ENCODE data around the gene MPRIP.

MPRIP gene

DNA sequence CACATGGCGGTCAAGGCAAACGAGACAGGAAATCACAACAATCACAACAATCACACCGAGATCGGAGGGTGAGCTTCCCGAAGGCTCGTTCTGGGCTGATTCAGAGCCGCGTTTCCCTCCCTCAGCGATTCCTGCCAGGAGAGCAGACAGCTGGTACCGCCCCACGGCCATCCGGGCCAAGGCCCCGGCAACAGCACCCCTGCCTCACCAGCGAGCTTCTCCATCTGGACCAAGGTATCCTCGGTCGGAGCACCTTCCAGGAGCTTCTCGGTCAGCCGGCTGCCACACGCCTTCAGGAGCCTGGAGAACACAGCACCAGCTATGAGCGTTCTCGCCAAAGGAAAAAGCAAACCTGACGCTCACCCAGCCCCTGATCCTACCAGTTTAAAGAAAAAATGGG lies 179.1 kb downstream of the MPRIP start:
- no peak for DNase-seq

- no peak for DNase-seq
Observed at GRCh38 chr17:17223736-17224135, 181.5 kb downstream of the MPRIP start.

- DNase-seq, result no peak
Observed at GRCh38 chr17:17224137-17224536, 181.9 kb downstream of the MPRIP start.

DNA sequence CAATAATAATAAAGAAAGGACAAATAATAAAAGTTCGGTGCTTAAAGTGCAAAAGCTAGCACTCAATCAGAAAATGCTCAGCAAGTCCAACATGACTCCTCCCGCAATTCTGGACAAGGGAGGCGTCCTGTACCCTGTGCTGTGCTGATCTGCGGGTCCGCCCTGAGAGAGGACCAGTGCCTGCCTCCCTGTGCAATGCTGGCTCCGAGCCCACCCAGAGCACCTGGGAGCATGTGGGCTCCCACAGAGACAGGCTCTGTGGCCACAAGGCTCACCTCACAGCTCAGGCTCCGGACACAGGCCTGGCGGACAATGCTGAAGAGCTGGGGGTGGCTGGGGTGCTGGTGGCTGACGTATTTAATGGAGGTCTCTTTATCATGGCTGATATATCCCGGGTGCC lies 183.6 kb downstream of the MPRIP start:
- DNase-seq, result no peak

DNA sequence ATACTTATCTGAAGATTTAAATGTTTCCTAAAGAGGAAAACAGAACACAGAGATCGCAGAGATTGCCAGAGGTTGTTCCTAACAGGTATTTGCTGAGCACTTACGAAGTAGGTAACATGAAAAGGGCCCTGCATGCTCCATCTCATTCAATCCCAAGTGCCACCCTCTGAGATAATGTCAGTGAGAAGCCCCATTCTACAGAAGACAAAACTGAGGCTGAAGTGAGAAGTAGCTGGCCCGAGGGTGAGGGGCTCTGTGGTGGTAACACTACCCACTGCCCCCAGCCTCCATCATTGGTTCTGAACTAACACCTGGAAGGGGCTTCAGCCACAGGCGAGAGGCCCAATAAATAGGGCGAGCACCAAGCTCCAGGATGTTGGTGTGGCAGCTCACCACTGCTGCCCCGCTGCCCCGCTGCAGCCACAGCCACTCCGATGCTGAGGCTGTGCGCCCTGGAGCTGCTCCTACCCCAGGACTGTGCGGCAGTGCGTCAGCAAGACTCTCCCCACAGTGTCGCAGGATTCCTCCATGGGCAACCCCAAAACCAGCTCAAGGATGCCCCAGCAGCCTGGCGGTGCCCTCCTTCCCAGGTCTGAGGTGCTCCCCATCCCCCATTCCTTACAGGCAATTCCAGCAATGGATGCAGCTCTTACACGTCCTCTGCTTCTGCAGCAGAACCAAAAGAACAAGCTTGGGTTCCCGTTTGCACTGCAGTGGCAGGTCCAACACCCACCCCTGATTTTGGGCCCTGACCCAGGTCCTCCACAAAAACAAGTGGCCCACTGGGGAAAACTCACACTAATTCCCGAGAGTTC lies 184.4 kb downstream of the MPRIP start:
- DNase-seq, result no peak

- DNase-seq, result no peak
Observed at GRCh38 chr17:17227608-17228520, 185.6 kb downstream of the MPRIP start.

DNA sequence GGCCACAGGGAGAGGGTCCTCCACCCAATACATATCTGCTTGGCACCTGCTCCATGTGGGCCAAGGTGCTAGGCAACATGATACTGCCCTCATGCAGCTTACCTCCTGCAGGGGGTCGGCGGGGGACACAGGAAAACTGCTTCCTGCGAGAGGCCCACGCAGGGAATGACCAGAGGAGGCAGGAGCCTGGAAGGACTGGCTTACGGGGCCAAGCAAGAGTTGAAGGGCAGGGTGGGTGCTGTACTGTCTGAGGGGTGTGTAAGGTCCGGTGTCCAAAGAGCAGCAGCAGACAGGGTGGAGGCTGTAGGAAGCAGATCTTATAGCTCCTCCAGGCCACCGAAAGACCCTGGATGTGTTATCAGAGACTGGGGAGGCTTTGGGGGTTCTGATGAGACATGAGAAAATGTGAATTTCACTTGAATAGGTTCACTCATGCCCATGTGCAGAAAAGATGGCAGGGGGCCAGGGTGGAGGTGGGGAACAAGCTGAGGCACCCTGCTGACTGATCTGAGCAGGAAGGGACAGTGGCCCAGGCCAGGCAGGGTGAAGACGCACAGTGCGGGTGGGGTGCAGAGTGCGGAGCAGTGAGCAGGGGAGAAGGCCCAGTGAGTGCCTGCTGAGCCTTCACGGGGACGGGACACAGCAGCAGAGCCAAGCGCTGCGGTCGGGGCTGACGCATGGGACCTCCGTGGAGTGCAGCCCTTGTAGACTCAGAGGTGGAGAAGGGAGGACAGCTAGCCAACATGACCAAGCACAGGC lies 186.4 kb downstream of the MPRIP start:
- no peak for DNase-seq

DNA sequence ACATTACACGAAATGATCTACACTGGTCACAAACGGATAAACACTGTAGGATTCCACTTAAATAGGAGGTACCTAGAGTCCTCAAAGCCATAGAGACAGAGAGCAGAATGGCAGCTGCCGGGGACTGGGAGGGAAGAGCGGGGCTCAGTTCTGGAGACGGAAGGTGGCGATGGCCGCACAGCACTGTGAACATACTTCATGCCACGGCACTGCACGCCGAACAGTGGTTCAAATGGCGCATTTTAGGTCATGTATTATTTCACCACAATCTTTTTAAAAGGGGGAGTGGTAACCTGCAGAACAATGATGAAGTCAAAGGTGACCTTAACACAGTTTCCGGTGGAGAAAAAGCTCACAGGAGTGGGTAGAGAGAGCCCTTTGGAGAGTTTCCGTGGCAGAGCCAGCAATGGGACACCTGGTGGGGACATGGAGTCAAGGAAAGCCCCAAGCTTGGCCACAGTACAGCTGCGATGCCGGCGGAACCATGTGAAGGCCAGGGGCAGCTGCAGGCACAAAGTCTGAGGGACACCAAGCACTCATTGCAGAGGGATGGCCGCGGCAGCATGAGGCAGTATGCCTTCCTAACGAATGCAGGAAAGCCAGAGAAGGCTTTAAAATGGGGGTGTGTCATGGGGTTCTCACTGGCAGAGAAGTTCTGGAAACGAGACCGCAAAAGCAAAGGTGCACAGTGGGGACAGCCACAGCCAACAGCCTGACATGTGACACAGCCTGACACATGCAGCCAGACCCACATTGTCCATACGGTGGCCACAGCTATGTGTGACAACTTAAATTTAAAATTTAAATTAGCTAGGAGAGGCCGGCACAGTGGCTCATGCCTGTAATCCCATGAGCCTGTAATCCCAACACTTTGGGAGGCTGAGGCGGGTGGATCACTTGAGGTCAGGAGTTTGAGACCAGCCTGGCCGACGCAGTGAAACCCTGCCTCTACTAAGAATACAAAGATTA lies 187.4 kb downstream of the MPRIP start:
- DNase-seq, result no peak

- DNase-seq, result no peak
Observed at GRCh38 chr17:17231621-17232302, 189.5 kb downstream of the MPRIP start.

- DNase-seq, result no peak
Observed at GRCh38 chr17:17232303-17232621, 190.0 kb downstream of the MPRIP start.

DNA sequence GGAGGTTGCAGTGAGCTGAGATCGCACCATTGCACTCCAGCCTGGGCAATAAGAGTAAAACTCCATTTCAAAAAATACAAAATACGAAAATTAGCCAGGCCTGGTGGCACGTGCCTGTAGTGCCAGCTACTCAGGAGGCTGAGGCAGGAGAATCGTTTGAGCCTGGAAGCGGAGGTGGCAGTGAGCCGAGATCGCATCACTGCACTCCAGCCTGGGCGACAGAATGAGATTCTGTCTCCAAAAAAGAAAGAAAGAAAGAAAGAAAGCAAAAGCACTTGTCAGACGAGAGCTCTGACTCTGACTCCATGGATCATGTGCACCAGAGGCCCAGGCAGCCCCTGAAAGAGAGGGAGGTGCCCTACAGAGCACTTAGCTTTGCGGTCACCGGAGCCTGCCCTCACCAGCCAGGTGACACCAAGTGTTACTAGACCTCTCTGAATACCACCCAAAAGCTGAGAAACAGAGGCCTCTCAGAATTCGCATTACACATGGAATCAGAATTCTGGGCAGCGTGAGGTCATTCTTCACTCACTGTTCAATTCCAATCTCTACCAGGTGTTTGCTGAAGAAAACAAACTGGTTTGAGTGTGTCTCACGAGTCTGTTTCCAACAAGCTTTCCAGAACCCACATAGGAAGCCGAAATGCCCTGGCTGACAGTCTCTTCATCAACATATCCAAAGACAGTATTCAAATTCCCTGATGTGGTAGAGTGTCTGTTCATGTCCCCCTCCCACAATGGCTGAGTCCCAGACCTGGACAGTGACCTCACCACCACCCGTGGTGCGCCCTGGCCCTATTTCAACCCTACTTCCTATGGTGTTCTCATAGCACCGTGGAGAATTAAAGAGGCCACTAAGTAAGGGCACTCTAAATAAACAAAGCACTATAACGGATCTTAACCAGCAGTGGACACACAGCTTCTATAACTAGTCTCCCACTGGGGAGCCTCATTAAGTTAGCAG lies 193.2 kb downstream of the MPRIP start:
- no peak for DNase-seq

- DNase-seq, result no peak
Observed at GRCh38 chr17:17236295-17237025, 194.2 kb downstream of the MPRIP start.

DNA sequence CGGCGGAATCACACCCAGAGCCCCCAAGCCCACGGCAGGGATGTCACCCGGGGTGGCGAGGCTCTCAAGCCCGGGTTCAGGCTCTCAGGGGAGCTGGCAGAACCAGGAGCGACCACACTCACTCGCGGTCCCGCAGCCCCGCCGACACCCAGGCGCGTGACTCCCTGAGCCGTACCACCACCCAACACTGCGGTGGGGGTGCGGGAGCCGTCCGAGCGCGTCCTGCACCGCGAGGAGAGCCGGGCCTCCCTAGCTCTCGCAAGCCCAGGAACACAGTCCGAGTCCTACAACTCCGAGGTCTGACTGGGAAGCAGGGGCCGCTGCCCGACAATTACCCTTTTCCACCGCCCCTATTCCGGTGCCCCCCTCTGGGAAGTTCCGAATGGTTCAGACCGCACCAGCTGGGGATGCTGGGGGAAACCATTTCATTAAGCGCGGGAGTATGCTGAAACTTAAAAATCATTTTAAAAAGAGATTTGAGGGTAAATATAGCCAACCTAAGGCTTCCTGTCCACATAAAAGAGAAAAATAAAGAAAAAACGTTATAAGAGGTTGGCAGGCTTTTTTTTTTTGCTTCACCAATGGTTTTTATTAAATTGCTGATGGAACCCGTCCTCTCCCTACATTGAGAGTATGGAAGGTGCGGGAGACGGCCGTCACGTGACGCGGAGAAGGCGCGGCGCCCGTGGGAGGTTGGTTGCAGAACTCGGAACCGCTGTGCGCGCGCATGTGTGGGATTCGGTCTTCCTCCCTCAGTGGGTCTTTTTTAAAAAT lies 195.0 kb downstream of the MPRIP start, which contains the start of gene FLCN:
Gene FLCN (minus strand): TSS at position 143 of the 774 bp plus-strand sequence. CDS start 9,031 bp downstream, outside the sequence.
- peak; percentile 98 for DNase-seq

- peak; percentile 3 for DNase-seq
Observed at GRCh38 chr17:17239832-17240231, 197.6 kb downstream of the MPRIP start.

DNA sequence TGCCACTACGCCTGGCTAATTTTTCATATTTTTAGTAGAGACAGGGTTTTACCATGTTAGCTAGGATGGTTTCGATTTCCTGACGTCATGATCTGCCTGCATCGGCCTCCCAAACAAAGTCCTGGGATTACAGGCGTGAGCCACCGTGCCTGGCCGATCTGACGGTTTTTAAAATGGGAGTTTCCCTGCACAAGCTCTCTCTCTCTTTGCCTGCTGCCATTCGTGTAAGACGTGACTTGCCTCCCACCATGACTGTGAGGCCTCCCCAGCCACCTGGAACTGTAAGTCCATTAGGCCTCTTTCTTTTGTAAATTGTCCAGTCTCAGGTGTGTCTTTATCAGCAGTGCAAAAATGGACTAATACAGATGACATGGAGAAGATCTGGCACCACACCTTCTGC lies 199.4 kb downstream of the MPRIP start:
- no peak for DNase-seq

GRCh38 chr17:17242246-17242645 lies 200.0 kb downstream of the MPRIP start:
- DNase-seq, result no peak
